Gastrocnemius medialis (tissue), 4 donors: ENCODE measurements around the gene PTAFR.

Experiments
- POLR2A ChIP-seq, 2 donors: fragments of 450-650 bp; IDR thresholded peaks; one replicate each; pipeline ENCODE4 v1.6.1; 2017; ENCODE audit warnings: antibody characterized with exemption in 2 of 2, mild to moderate bottlenecking in 2 of 2, moderate library complexity in 2 of 2
- TF ChIP-seq, protein P1 (sequence below), 5 experiments: fragments of 450-650 bp in 3 of 5; fragments of 200-600 bp in 2 of 5; sonication (generic) in 2 of 5; IDR thresholded peaks in 4 of 5; conservative IDR thresholded peaks in 1 of 5; 1 replicate in 4 of 5; 2 replicates in 1 of 5; pipeline ENCODE4 v1.5.1; 2016 to 2019; ENCODE audit warnings: antibody characterized with exemption in 5 of 5, mild to moderate bottlenecking in 3 of 5, moderate library complexity in 3 of 5

DNA sequence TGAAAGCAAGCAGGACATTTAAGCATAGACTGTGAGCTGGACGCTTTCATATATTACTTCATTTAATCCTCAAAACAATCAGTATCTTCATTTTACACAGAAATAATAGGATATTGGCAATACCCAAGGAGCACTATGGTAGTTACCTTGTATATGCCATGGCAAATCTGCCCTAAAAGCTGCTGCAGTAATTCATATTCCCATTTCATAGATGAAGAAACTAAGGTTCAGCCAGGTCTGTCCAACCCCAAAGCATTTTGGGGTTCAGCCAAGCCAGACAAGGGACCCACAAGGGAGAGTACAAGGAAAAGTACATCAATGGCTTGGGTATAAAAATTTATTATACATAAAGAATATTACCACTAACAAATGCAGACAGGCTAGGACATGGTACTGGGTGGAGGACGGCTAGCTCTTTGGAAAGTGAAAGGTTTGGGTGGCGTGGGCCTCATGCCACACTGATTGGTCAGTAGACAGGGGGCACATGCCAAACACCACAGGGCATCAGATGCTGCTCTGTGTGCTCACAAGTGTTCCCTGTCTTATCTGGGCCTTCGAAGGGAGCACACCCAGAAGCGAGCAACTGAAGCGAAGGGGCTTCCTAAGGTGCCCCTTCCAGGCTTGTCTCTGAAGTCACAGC, 23.9 kb upstream of the PTAFR start:
- TF ChIP-seq, protein P1, sequence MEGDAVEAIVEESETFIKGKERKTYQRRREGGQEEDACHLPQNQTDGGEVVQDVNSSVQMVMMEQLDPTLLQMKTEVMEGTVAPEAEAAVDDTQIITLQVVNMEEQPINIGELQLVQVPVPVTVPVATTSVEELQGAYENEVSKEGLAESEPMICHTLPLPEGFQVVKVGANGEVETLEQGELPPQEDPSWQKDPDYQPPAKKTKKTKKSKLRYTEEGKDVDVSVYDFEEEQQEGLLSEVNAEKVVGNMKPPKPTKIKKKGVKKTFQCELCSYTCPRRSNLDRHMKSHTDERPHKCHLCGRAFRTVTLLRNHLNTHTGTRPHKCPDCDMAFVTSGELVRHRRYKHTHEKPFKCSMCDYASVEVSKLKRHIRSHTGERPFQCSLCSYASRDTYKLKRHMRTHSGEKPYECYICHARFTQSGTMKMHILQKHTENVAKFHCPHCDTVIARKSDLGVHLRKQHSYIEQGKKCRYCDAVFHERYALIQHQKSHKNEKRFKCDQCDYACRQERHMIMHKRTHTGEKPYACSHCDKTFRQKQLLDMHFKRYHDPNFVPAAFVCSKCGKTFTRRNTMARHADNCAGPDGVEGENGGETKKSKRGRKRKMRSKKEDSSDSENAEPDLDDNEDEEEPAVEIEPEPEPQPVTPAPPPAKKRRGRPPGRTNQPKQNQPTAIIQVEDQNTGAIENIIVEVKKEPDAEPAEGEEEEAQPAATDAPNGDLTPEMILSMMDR (IDR thresholded peaks at IDR 0.05 in 4 of 5, conservative IDR thresholded peaks at IDR 0.05 in 1 of 5): no peak
- TF ChIP-seq POLR2A (IDR thresholded peaks at IDR 0.05): no peak
